CD4-positive, alpha-beta T cell (primary cell): Measurements from ENCODE around the gene SUFU. TPM values are rescaled to one million over a fixed set of nuclear protein-coding genes. Genes with fewer than 3 reads are reported as not detected.

ENCODE experiments used
- ATAC-seq: fragments of 200-7000 bp; cut with Tn5 transposase; one replicate; pipeline ENCODE4 v1.10.0; 2022; ENCODE audit warnings: mild to moderate bottlenecking; ENCODE audit not compliant: poor library complexity
- CTCF ChIA-PET: fragments of 350-600 bp; sonication (Branson Sonifier 250); formaldehyde crosslinking; loops from one replicate; lab custom pipeline; 2021; ENCODE audit warnings: antibody characterized with exemption, inconsistent platforms; lab: Charles Lee
- POLR2A ChIA-PET: fragments of 350-600 bp; sonication (Branson Sonifier 250); formaldehyde crosslinking; loops from one replicate; lab custom pipeline; 2021; ENCODE audit warnings: antibody characterized with exemption, inconsistent platforms; lab: Charles Lee
- DNase-seq, 14 experiments: peaks; one replicate each; pipeline ENCODE4 v3.0.0-alpha.2; 2013 to 2020; ENCODE audit warnings: mixed read lengths in 2 of 14
- H3K27ac ChIP-seq, 2 donors: one replicate each; pipeline versions ENCODE4 v1.5.1 to v1.7.0; 2013; ENCODE audit warnings: low read length in 2 of 2, low read depth in 1 of 2, mild to moderate bottlenecking in 1 of 2
- H3K27me3 ChIP-seq, 2 experiments: 1 replicate in 1 of 2; 2 replicates in 1 of 2; pipeline versions ENCODE4 v1.6.1 to v1.7.0; 2013; ENCODE audit warnings: low read length in 2 of 2, control low read depth in 1 of 2, mild to moderate bottlenecking in 1 of 2, moderate library complexity in 1 of 2; ENCODE audit not compliant: insufficient read depth in 2 of 2, control insufficient read depth in 1 of 2
- H3K36me3 ChIP-seq: one replicate; pipeline ENCODE4 v1.6.1; 2013; ENCODE audit warnings: low read length, control low read depth; ENCODE audit not compliant: insufficient read depth
- H3K4me1 ChIP-seq: one replicate; pipeline ENCODE4 v1.6.1; 2013; ENCODE audit warnings: low read length, control low read depth; ENCODE audit not compliant: insufficient read depth
- H3K4me3 ChIP-seq: one replicate; pipeline ENCODE4 v1.5.1; 2013; ENCODE audit warnings: mild to moderate bottlenecking, low read length, moderate library complexity
- H3K9me3 ChIP-seq, 2 experiments: 1 replicate in 1 of 2; 2 replicates in 1 of 2; pipeline versions ENCODE4 v1.6.1 to v1.7.0; 2013; ENCODE audit warnings: low read length in 2 of 2, mild to moderate bottlenecking in 2 of 2, control low read depth in 1 of 2, moderate library complexity in 1 of 2; ENCODE audit not compliant: control insufficient read depth in 1 of 2, insufficient read depth in 1 of 2
- H3K27ac Mint-ChIP-seq: one replicate; pipeline ENCODE4 v1.8.0; 2020; ENCODE audit warnings: mixed read lengths
- H3K27me3 Mint-ChIP-seq: one replicate; pipeline ENCODE4 v1.8.0; 2021; ENCODE audit warnings: mixed read lengths
- H3K36me3 Mint-ChIP-seq: one replicate; pipeline ENCODE4 v1.8.0; 2021; ENCODE audit warnings: low read depth, mixed read lengths
- H3K4me1 Mint-ChIP-seq: one replicate; pipeline ENCODE4 v1.8.0; 2021; ENCODE audit warnings: low read depth, mixed read lengths
- H3K4me3 Mint-ChIP-seq: one replicate; pipeline ENCODE4 v1.8.0; 2020; ENCODE audit warnings: mild to moderate bottlenecking, mixed read lengths
- H3K9me3 Mint-ChIP-seq: one replicate; pipeline ENCODE4 v1.8.0; 2020; ENCODE audit warnings: mixed read lengths
- CTCF ChIP-seq: fragments of 200-600 bp; IDR thresholded peaks from one replicate; pipeline ENCODE4 v1.8.0; 2022; ENCODE audit warnings: antibody characterized with exemption, mild to moderate bottlenecking
- intact Hi-C, 2 experiments: fragments of 100-400 bp; cut with DNase I in 1 of 2; cut with micrococcal nuclease in 1 of 2; formaldehyde crosslinking; loops; one replicate each; pipeline versions ENCODE4 v1.15.1 to v1.9.0; 2023 to 2025; cut with DNase I, micrococcal nuclease
- total RNA-seq, 174 experiments: library from RNA in 2 of 174; stranded (reverse) in 2 of 174; gene quantifications; one replicate each; pipeline ENCODE4 v1.2.3 and lab custom pipeline; 2021 to 2026

SUFU gene
- total RNA-seq, 2 experiments from 2014 or later = 6.7 to 7.3 TPM

GRCh38 chr10:102642736-102643335 lies 139.1 kb downstream of the SUFU start:
- peak in 12 of 14 experiments; percentile 24 to 79 (median 45) for DNase-seq
- no peaks in the 10 kb centered on the region for H3K9me3 ChIP-seq
- H3K36me3 ChIP-seq = no peaks in the 10 kb centered on the region
- peak overlapping the region; percentile 72 to 96 for H3K27ac ChIP-seq
- no peak for TF ChIP-seq CTCF
- Mint-ChIP-seq H3K27ac (peak overlapping the region; percentile 95), H3K4me1 (peaks cover 38% of the 10 kb centered on the region), H3K9me3 (no peaks in the 10 kb centered on the region), H3K27me3 (no peaks in the 10 kb centered on the region), H3K4me3 (peak overlapping the region; percentile 96), H3K36me3 (peaks cover 37% of the 10 kb centered on the region)
- ChIA-PET CTCF (interaction anchor here (1.4 kb wide), 1 partner anchor 30 kb away, joined by 3 read pairs; no protein-coding TSS in a partner anchor), POLR2A (interaction anchor here (0.8 to 2.4 kb wide), 22 partner anchors 9 to 859 kb away, joined by 3 to 32 read pairs (median 5); partner anchors contain the start of genes ACTR1A, ARL3, C10orf95 and CNNM2)
- peaks cover 35% of the 10 kb centered on the region for H3K4me1 ChIP-seq
- intact Hi-C loops = loop anchor here (1.0 to 10.0 kb wide), 2 partner anchors 248 to 249 kb away; partner anchors contain the start of gene NFKB2 (in 1 of the 2)
- no peaks in the 10 kb centered on the region for H3K27me3 ChIP-seq
- peak overlapping the region; percentile 75 for H3K4me3 ChIP-seq
- ATAC-seq = no peak

GRCh38 chr10:102643336-102644065 lies 139.7 kb downstream of the SUFU start:
- ATAC-seq = no peak
- no peaks in the 10 kb centered on the region for H3K9me3 ChIP-seq
- intact Hi-C loops = loop anchor here (2.0 to 10.0 kb wide), 4 partner anchors 31 to 249 kb away; partner anchors contain the start of genes ACTR1A (in 2 of the 2), SUFU (in 2 of the 2), ARL3 (in 1 of the 2) and NFKB2 (in 1 of the 2)
- POLR2A ChIA-PET = interaction anchor here (1.0 to 7.0 kb wide), 27 partner anchors 8 to 860 kb away, joined by 3 to 134 read pairs (median 10); partner anchors contain the start of genes ACTR1A, ARL3, BORCS7 and FBXL15
- H3K27me3 Mint-ChIP-seq = no peaks in the 10 kb centered on the region
- peak overlapping the region; percentile 75 for H3K4me3 ChIP-seq
- peaks cover 37% of the 10 kb centered on the region for H3K36me3 Mint-ChIP-seq
- H3K4me3 Mint-ChIP-seq = peak overlapping the region; percentile 96
- no peaks in the 10 kb centered on the region for H3K36me3 ChIP-seq
- H3K9me3 Mint-ChIP-seq = no peaks in the 10 kb centered on the region
- peak overlapping the region; percentile 95 for H3K27ac Mint-ChIP-seq
- peaks cover 42% of the 10 kb centered on the region for H3K4me1 ChIP-seq
- H3K4me1 Mint-ChIP-seq = peaks cover 45% of the 10 kb centered on the region
- DNase-seq = peak in 8 of 14 experiments; percentile 28 to 78 (median 46)
- TF ChIP-seq CTCF = no peak
- CTCF ChIA-PET = interaction anchor here (1.6 to 3.7 kb wide), 6 partner anchors 17 to 249 kb away, joined by 4 to 30 read pairs (median 10); partner anchors contain the start of genes ARL3 and SFXN2
- H3K27ac ChIP-seq = peak overlapping the region; percentile 72 to 96
- no peaks in the 10 kb centered on the region for H3K27me3 ChIP-seq

- Mint-ChIP-seq H3K9me3 (no peaks in the 10 kb centered on the region), H3K4me3 (peak within 1 kb of the TSS; percentile 97), H3K4me1 (peaks cover 51% of the 10 kb centered on the region), H3K27ac (peak within 1 kb of the TSS; percentile 97), H3K27me3 (no peaks in the 10 kb centered on the region), H3K36me3 (peaks cover 41% of the 10 kb centered on the region)
- ATAC-seq = no peak
- POLR2A ChIA-PET = interaction anchor here (0.6 to 7.0 kb wide), 29 partner anchors 9 to 826 kb away, joined by 3 to 134 read pairs (median 6); partner anchors contain the start of genes ACTR1A, ARL3, BORCS7 and CNNM2
- Histone ChIP-seq H3K4me3 (peak within 1 kb of the TSS; percentile 96), H3K27me3 (no peaks in the 10 kb centered on the region), H3K4me1 (peaks cover 48% of the 10 kb centered on the region), H3K36me3 (no peaks in the 10 kb centered on the region), H3K9me3 (no peaks in the 10 kb centered on the region), H3K27ac (peak within 1 kb of the TSS; percentile 83 to 93)
- intact Hi-C loops = loop anchor here (2.0 to 10.0 kb wide), 4 partner anchors 31 to 249 kb away; partner anchors contain the start of genes ACTR1A (in 2 of the 2), SUFU (in 2 of the 2), ARL3 (in 1 of the 2) and NFKB2 (in 1 of the 2)
- TF ChIP-seq CTCF = no peak
- DNase-seq = peak in 13 of 14 experiments; percentile 33 to 80 (median 53)
- CTCF ChIA-PET = interaction anchor here (0.5 to 3.7 kb wide), 16 partner anchors 14 to 250 kb away, joined by 3 to 30 read pairs (median 4); partner anchors contain the start of genes ARL3 and SFXN2
Observed at GRCh38 chr10:102644066-102644645, 140.4 kb downstream of the SUFU start, which contains the start of gene TRIM8. Gene TRIM8 (plus strand): TSS chr10:102644479. CDS start chr10:102644618, 139 bp downstream.
